Esophagus squamous epithelium (tissue), 4 donors: ENCODE measurements around the gene FAM81B.

ENCODE experiments used
- POLR2A ChIP-seq, 4 donors: fragments of 450-650 bp; IDR thresholded peaks; one replicate each; pipeline ENCODE4 v1.6.1; 2017; ENCODE audit warnings: antibody characterized with exemption in 4 of 4, mild to moderate bottlenecking in 4 of 4, moderate library complexity in 3 of 4
- TF ChIP-seq, protein P1 (sequence below), 6 experiments: fragments of 450-650 bp in 4 of 6; fragments of 200-600 bp in 2 of 6; sonication (generic) in 2 of 6; IDR thresholded peaks; one replicate each; pipeline ENCODE4 v1.5.1; 2016 to 2019; ENCODE audit warnings: antibody characterized with exemption in 6 of 6, mild to moderate bottlenecking in 4 of 6, moderate library complexity in 4 of 6

DNA sequence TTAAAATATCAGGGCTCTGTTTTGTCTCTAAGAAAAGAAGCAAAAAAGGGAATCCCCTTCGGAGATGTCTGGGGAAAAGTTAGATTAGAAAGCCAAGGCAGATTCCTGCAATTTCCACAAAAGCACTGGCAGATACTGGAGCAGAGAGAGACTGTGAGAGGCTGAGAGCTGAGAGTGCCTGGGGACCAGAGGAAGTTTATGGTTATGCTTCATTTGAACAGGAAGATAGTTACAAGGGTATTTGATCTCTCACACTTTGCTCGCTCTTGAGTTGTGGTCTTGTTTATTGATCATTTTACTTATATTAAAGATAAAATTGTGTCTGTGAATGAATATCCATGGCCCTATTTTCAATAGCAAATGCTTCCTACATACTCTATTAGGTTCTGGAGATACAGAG is 32.8 kb upstream of the FAM81B start:
- no peak for TF ChIP-seq POLR2A (IDR thresholded peaks at IDR 0.05)
- TF ChIP-seq, protein P1, sequence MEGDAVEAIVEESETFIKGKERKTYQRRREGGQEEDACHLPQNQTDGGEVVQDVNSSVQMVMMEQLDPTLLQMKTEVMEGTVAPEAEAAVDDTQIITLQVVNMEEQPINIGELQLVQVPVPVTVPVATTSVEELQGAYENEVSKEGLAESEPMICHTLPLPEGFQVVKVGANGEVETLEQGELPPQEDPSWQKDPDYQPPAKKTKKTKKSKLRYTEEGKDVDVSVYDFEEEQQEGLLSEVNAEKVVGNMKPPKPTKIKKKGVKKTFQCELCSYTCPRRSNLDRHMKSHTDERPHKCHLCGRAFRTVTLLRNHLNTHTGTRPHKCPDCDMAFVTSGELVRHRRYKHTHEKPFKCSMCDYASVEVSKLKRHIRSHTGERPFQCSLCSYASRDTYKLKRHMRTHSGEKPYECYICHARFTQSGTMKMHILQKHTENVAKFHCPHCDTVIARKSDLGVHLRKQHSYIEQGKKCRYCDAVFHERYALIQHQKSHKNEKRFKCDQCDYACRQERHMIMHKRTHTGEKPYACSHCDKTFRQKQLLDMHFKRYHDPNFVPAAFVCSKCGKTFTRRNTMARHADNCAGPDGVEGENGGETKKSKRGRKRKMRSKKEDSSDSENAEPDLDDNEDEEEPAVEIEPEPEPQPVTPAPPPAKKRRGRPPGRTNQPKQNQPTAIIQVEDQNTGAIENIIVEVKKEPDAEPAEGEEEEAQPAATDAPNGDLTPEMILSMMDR (IDR thresholded peaks at IDR 0.05) = no peak
